Fibroblast of skin of right biceps (primary cell): ENCODE results near the gene FIBCD1.

Experiments
- DNase-seq: peaks from one replicate; pipeline ENCODE4 v3.0.0-alpha.2; 2013

Gene FIBCD1

GRCh38 chr9:130874783-130875182 lies 64.3 kb downstream of the FIBCD1 start:
- DNase-seq: no peak

- DNase-seq: no peak
These were observed 65.1 kb downstream of the FIBCD1 start for GRCh38 chr9:130873966-130874365.

- no peak for DNase-seq
These were observed 66.0 kb downstream of the FIBCD1 start for GRCh38 chr9:130872912-130873503.

GRCh38 chr9:130872508-130872907 lies 66.5 kb downstream of the FIBCD1 start:
- DNase-seq: no peak

- DNase-seq: no peak
These were observed 67.0 kb downstream of the FIBCD1 start for GRCh38 chr9:130872093-130872492.

- DNase-seq: no peak
These were observed 67.5 kb downstream of the FIBCD1 start for GRCh38 chr9:130871395-130872062.

GRCh38 chr9:130870491-130871381 lies 68.3 kb downstream of the FIBCD1 start:
- DNase-seq: no peak

GRCh38 chr9:130869250-130869649 lies 69.8 kb downstream of the FIBCD1 start:
- DNase-seq: peak; percentile 39

GRCh38 chr9:130868230-130868629 lies 70.8 kb downstream of the FIBCD1 start:
- DNase-seq: peak; percentile 28

GRCh38 chr9:130867556-130867955 lies 71.5 kb downstream of the FIBCD1 start:
- no peak for DNase-seq

- DNase-seq: peak; percentile 91
These were observed 72.5 kb downstream of the FIBCD1 start for GRCh38 chr9:130866474-130866965.

- no peak for DNase-seq
These were observed 73.1 kb downstream of the FIBCD1 start for GRCh38 chr9:130865921-130866320.

GRCh38 chr9:130864541-130864940 lies 74.5 kb downstream of the FIBCD1 start:
- no peak for DNase-seq

- no peak for DNase-seq
These were observed 76.3 kb downstream of the FIBCD1 start for GRCh38 chr9:130862747-130863146.

- DNase-seq: no peak
These were observed 76.8 kb downstream of the FIBCD1 start for GRCh38 chr9:130862217-130862616.

- DNase-seq: no peak
These were observed 77.5 kb downstream of the FIBCD1 start for GRCh38 chr9:130861372-130862180.

GRCh38 chr9:130860458-130861316 lies 78.4 kb downstream of the FIBCD1 start:
- DNase-seq: peak; percentile 98

GRCh38 chr9:130858739-130859705 lies 80.0 kb downstream of the FIBCD1 start:
- DNase-seq: no peak

GRCh38 chr9:130857864-130858738 lies 80.9 kb downstream of the FIBCD1 start:
- peak; percentile 94 for DNase-seq
